GM12872 (cell line): Measurements from ENCODE around the gene ACOXL.

Experiments used
- TF ChIP-seq, protein P1 (sequence below): IDR thresholded peaks from 3 replicates; pipeline ENCODE4 v1.5.1; 2011; ENCODE audit warnings: low read depth, mild to moderate bottlenecking, low read length, moderate library complexity; ENCODE audit not compliant: insufficient read depth

ACOXL gene

DNA sequence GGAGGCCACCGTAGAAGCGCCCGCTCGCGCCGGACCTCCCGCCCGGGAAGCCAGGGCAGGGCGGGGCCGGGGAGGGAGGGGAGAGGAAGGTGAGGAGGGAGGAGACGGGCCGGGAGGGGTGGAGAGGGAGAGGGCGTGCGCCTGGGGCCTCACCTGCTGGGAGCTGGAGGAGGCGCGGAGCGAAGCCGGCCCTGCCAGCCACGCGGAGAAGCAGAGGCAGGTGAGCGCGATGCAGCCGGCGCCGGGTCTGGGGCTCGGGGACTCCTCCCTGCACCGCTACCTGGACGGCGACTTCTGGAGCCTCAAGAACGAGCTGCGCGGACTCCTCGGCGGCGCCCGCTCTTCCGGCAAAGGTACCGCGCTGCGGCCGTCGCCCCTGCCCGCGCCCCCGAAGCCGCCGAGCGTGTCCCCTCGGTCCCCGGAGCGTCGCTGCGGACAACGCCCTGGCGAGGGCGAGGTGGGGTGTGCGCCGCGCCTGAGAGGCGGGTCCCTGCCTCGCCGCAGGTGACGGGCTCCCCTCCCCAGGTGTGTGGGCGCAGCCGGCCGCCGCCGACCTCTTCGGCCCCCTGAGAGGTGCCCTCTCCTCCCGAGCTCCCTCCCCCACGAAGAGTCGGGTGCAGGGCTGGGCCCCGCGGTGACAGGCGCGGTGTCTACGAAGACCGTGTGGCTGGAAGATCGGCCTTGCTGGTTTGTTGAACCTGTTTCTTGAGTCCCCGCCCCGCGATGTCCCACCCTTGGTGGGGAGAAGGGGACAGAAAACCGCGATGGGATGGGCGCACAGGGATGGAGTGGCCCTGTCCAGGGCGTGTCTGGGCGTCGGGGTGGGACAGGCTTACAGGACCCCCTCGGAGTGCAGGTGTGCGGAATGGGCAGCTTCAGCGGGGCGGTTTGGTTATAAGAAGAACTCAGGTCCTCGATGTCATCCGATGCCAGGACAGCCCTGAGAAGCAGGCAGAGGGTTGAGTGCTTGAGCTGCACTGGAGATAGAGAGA lies at the start of gene ACOXL:
Gene ACOXL (plus strand): TSS at position 152 of the 992 bp plus-strand sequence. CDS start 35,817 bp downstream, outside the sequence.
- TF ChIP-seq, protein P1, sequence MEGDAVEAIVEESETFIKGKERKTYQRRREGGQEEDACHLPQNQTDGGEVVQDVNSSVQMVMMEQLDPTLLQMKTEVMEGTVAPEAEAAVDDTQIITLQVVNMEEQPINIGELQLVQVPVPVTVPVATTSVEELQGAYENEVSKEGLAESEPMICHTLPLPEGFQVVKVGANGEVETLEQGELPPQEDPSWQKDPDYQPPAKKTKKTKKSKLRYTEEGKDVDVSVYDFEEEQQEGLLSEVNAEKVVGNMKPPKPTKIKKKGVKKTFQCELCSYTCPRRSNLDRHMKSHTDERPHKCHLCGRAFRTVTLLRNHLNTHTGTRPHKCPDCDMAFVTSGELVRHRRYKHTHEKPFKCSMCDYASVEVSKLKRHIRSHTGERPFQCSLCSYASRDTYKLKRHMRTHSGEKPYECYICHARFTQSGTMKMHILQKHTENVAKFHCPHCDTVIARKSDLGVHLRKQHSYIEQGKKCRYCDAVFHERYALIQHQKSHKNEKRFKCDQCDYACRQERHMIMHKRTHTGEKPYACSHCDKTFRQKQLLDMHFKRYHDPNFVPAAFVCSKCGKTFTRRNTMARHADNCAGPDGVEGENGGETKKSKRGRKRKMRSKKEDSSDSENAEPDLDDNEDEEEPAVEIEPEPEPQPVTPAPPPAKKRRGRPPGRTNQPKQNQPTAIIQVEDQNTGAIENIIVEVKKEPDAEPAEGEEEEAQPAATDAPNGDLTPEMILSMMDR = no peak

DNA sequence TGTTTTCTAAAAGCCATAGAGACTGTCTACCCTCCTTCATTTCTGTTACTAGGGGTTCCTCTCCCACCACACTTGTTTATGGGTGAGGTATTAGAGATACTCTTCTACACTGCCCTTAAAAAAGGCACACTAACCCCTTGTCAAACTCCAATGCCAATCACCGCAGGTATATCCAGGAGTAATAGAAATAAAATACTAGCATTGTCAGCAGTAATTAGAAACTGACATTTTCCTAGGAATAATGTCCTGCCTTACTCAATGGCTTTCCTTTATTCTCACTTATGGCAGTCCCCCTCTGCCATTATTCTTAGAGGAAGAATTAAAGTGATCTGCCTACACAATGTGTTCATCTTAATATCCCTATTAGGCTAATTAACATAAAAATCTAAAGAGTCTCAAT lies 49.5 kb upstream of the ACOXL start:
- TF ChIP-seq, protein P1 = no peak

DNA sequence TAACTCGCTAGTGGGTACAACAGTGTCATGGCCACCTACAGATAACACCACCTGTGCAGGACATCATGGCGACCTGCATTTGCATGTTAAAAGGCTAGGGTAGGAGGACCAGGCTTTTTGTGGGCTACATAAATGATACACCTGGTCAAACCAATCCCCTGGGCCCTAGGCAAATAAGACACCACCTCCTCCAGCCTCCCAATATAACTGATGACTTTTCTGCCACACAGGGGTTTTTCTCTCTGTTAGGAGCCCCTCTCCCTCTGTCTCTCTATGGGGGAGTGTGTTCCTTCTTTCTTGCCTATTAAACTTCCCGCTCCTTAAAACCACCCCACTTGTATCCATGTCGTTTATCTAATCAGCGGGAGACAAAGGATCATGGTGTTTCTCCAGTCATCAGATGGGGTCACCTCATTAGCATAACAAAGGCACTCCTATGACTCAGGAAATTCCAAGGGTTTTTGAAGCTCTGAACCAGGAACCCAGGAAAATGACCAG lies 43.7 kb upstream of the ACOXL start:
- TF ChIP-seq, protein P1 = no peak

DNA sequence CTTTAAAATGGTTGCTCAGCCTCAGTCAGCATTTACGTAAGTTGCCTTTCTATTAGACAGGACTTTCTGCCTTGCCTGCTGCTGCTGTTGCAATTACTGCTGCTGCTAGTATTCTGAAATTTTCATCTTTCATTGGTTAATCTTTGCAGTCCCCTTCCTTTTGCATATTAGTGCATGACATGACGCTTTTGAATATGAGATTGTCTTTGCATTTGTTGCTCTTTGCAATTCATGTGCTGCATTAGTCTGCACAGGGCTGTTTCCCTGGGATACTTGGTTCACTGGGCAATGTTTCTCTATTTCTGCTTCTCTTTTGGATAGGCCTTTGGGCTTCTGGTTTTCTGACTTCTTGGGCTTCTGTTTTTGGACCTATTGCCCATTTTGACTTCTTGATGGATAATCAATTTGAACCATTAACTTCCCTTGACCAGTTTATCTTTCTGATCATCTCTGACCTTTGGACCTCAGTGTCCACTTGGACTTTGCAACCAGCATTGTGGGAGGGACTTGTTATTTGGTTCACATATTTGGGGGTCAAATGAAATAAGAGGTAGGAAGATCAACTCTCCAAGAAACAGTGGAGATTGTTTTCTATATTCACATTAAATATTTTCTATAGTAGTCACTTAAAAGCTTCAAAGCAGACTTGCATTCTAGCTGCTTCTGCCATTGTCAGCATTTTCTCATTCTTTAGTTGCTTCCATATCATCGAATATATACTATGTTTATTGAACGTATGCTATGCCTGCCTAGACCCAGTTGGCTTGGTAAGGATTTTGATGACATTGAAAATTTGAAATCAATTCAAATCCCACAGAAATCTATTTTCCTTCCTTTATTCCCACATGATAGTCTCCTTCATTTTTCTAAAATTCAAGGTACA lies 42.0 kb upstream of the ACOXL start:
- TF ChIP-seq, protein P1 = no peak

DNA sequence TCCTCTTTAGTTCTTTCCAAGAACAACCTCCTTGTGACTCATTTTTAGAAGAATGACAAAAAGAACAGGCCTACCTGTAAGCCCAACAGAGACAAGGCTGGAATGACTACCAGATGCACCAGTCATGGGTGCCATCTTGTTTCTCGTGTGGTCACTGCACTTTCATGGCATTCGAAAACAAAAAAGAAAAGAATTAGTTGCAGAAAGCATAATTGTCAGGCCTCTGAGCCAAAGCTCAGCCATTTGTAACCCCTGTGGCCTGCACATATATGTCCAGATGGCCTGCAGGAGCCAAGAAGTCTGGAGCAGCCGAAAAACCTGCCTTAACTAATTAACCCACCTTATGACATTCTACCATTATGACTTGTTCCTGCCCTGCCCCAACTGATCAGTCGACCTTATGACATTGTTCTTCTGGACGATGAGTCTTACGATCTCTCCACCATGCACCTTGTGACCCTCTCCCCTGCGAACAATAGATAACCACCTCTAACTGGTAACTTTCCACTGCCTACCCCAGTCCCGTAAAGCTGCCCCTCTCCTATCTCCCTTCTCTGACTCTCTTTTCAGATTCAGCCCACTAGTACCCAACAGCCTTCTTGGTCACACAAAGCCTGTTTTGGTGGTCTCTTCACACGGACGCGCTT lies 40.6 kb upstream of the ACOXL start:
- TF ChIP-seq, protein P1 = no peak

DNA sequence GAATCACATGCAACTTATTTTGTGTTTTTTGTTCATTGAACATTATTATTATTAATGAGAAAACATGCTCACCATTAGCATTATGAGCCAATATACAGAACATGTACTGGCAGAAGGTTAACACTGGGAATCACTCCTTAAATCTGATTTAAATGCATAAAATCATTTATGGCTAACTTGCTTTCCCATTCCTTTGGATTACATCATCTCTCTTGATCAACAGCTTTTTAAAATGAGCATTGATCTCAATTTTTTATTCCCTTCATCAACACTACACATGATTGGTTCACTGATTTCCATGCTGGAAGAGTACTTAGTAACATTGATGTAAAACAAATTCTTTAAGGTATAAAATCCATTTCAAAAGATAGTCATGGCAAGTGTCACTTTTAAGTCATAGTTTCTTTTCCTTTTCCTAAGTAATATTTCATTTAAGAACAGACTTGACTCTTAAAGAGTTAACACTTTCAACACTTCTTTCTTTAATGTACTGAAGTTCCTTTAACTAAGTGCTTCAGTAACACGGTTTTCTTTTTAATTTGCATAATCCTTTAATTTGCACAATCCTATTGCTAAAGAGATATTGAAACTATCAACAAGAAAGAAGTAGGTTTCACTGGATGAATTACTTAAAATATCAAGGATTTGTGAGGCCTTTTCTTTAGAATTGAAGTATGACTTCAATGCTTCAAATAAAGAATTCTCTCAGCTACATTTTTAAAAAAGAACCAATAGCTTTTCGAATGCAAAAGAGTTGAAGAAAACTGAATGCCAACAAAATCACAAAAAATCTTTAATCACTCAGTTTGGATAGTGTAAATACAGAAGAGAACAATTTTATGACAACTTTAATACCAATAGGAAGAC lies 29.6 kb upstream of the ACOXL start:
- TF ChIP-seq, protein P1 = no peak
